Suprapubic skin (tissue), 3 donors: ENCODE measurements around the gene SLX4.

ENCODE experiments used
- CTCF ChIP-seq, 2 donors: fragments of 200-600 bp in 1 of 2; fragments of 450-650 bp in 1 of 2; sonication (generic) in 1 of 2; IDR thresholded peaks; one replicate each; pipeline ENCODE4 v1.5.1; 2016 to 2019; ENCODE audit warnings: antibody characterized with exemption in 2 of 2, mild to moderate bottlenecking in 1 of 2, moderate library complexity in 1 of 2
- POLR2A ChIP-seq, 2 donors: fragments of 450-650 bp; IDR thresholded peaks; one replicate each; pipeline ENCODE4 v1.6.1; 2017; ENCODE audit warnings: antibody characterized with exemption in 2 of 2, mild to moderate bottlenecking in 2 of 2, moderate library complexity in 2 of 2

DNA sequence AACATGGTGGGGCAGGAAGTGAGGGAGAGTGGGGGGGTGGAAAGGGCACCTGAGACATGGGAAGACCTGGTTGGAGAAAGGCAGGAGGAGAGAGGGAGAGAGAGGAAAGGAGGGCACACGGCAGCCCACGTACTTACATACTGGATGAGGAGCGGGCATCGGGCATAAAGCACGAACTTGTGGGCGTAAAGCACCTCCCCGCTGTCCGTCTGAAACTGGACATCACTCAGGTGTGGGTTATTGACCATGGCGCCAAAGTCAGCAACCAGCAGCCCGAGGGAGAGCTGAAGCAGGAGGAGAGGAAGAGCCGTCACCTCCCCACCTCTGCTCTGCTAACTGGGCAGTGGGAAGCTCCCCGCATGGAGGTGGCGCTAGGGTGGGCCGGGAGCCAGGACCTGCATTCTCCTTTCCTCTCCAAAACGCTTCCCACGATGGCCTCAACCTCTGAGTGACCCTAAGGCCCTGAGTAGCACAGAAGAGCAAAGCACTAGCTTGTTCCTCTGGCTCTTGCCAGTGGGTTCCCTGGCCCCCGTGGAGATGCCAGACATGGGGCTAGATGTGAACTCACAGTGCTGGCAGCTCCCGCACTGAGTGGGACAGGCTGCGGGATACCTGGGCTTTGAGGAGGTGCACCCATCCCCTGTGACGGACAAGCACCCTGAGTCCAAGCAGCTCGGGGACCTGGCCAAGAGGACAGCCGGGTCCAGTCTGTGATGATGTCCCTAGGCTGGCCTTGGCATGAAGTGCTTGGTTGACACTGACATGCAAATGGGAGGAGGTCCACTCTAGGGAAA lies 16.9 kb downstream of the SLX4 start:
- TF ChIP-seq CTCF (IDR thresholded peaks at IDR 0.05) (no peak), POLR2A (IDR thresholded peaks at IDR 0.05) (no peak)
